Smooth muscle cell (in vitro differentiated cells): ENCODE results near the gene ILKAP. TPM values are rescaled to one million over a fixed set of nuclear protein-coding genes. Genes with fewer than 3 reads are reported as not detected.
"Not testable (repeated sequence)": the region's sequence is repeated elsewhere in the genome, so short reads cannot be mapped to it uniquely, and the experiment has no call there.

Source experiments
- DNase-seq: peaks from one replicate; lab custom pipeline; 2025; ENCODE audit not compliant: unreplicated experiment; lab: John Stamatoyannopoulos, UW
- H2AFZ ChIP-seq: fragments of 200-600 bp; sonication (generic); 2 replicates; pipeline ENCODE4 v1.6.0; 2016; ENCODE audit warnings: antibody characterized with exemption, low read depth, mild to moderate bottlenecking
- H3F3A ChIP-seq: fragments of 200-600 bp; sonication (generic); 2 replicates; pipeline ENCODE4 v1.6.0; 2017; ENCODE audit warnings: antibody characterized with exemption, low read depth
- H3K27ac ChIP-seq: fragments of 200-600 bp; sonication (generic); 2 replicates; pipeline ENCODE4 v1.5.1; 2016; ENCODE audit warnings: low read depth, mild to moderate bottlenecking
- H3K27me3 ChIP-seq: fragments of 200-600 bp; sonication (generic); 2 replicates; pipeline ENCODE4 v1.6.1; 2016; ENCODE audit warnings: low read depth, mild to moderate bottlenecking
- H3K36me3 ChIP-seq: fragments of 200-600 bp; sonication (generic); 2 replicates; pipeline ENCODE4 v1.5.1; 2016; ENCODE audit warnings: low read depth
- H3K4me1 ChIP-seq: fragments of 200-600 bp; sonication (generic); 2 replicates; pipeline ENCODE4 v1.5.1; 2016; ENCODE audit warnings: low read depth
- H3K4me2 ChIP-seq: fragments of 200-600 bp; sonication (generic); 2 replicates; pipeline ENCODE4 v1.6.0; 2016; ENCODE audit warnings: mild to moderate bottlenecking
- H3K4me3 ChIP-seq: fragments of 200-600 bp; sonication (generic); 2 replicates; pipeline ENCODE4 v1.5.1; 2016; ENCODE audit warnings: mild to moderate bottlenecking
- H3K79me2 ChIP-seq: fragments of 200-600 bp; sonication (generic); 2 replicates; pipeline ENCODE4 v1.6.0; 2016; ENCODE audit warnings: low read depth, mild to moderate bottlenecking
- H3K9ac ChIP-seq: fragments of 200-600 bp; sonication (generic); 2 replicates; pipeline ENCODE4 v1.6.0; 2016; ENCODE audit warnings: low read depth
- H3K9me3 ChIP-seq: fragments of 200-600 bp; sonication (generic); replicated peaks from 2 replicates; pipeline ENCODE4 v1.5.1; 2016; ENCODE audit warnings: low read depth
- H4K20me1 ChIP-seq: fragments of 200-600 bp; sonication (generic); 2 replicates; pipeline ENCODE4 v1.6.0; 2016; ENCODE audit warnings: low read depth
- CTCF ChIP-seq: fragments of 200-600 bp; sonication (generic); IDR thresholded peaks from 2 replicates; pipeline ENCODE4 v1.5.1; 2017; ENCODE audit warnings: borderline replicate concordance, mild to moderate bottlenecking, antibody characterized with exemption; ENCODE audit not compliant: insufficient read depth, poor library complexity, severe bottlenecking
- WGBS: methylation state at CpG from one replicate; pipeline ENCODE4 v1.1.7; 2016; ENCODE audit warnings: low lambda C conversion rate; 5-methylcytosine and 5-hydroxymethylcytosine counted together
- polyA plus RNA-seq: library from polyadenylated mRNA; unstranded; fragments of >200 nt; fragmentation: Nextera tagmentation; extraction: Ambion mirVana; gene quantifications from 2 replicates; pipeline ENCODE4 v1.2.1, GENCODE V29; 2016
- total RNA-seq: library from RNA; depleted of rRNA; stranded (reverse); fragments of >200 nt; gene quantifications from 2 replicates; pipeline ENCODE4 v1.2.3, GENCODE V29; 2014

The ILKAP gene
- total and polyA plus RNA-seq, 2 experiments from 2014 or later: 12.0 to 21.9 TPM

DNA sequence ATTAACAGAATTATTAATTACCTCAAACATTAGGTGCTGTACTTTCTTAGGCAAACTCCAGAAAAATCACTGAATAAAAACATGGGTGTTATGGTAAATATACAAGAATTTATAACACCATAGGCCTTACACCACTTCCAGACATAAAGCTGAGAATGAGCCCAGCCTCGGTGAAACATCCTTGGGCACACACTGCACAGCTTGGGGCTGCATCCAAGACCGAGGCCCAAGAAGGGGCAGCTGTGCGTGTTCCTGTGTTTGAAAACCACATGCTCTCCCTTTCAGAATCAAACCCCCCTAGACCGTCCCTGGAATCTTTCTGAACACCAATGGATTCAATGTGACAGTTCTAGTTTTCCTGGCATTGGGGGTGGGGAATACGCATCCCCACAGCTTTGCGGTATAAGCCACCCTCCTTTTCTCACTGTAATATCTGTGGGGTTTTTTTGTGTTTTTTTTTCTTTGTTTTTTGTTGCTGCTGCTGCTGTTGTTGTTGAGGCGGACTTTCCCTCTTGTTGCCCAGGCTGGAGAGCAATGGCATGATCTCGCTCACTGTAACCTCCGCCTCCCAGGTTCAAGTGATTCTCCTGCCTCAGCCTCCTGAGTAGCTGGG lies 31.8 kb downstream of the ILKAP start:
- Histone ChIP-seq H3K4me2 (no peak overlapping the region), H3F3A (peaks cover 8% of the 10 kb centered on the region), H3K4me1 (no peaks in the 10 kb centered on the region), H3K79me2 (no peaks in the 10 kb centered on the region), H3K9me3 (no peaks in the 10 kb centered on the region), H3K9ac (no peak overlapping the region), H3K36me3 (no peaks in the 10 kb centered on the region), H4K20me1 (no peaks in the 10 kb centered on the region), H3K4me3 (no peak overlapping the region), H3K27ac (peak overlapping the region; percentile 89), H3K27me3 (no peaks in the 10 kb centered on the region), H2AFZ (no peak overlapping the region)
- TF ChIP-seq CTCF: no peak
- no peak for DNase-seq
- 98% methylated on average over 9 of the region's 9 CpGs for WGBS

GRCh38 chr2:238171072-238171431 lies 32.4 kb downstream of the ILKAP start:
- not testable (repeated sequence) for H3K4me1 ChIP-seq, H3K27me3 ChIP-seq, H3K79me2 ChIP-seq, H3K36me3 ChIP-seq, DNase-seq, H3K4me3 ChIP-seq, H4K20me1 ChIP-seq, H3F3A ChIP-seq, H3K9me3 ChIP-seq, H2AFZ ChIP-seq
- H3K4me2 ChIP-seq: peak overlapping the region; percentile 12
- peak overlapping the region; percentile 89 for H3K27ac ChIP-seq
- H3K9ac ChIP-seq: peak overlapping the region; percentile 21
- 98% methylated on average over 5 of the region's 5 CpGs for WGBS

DNA sequence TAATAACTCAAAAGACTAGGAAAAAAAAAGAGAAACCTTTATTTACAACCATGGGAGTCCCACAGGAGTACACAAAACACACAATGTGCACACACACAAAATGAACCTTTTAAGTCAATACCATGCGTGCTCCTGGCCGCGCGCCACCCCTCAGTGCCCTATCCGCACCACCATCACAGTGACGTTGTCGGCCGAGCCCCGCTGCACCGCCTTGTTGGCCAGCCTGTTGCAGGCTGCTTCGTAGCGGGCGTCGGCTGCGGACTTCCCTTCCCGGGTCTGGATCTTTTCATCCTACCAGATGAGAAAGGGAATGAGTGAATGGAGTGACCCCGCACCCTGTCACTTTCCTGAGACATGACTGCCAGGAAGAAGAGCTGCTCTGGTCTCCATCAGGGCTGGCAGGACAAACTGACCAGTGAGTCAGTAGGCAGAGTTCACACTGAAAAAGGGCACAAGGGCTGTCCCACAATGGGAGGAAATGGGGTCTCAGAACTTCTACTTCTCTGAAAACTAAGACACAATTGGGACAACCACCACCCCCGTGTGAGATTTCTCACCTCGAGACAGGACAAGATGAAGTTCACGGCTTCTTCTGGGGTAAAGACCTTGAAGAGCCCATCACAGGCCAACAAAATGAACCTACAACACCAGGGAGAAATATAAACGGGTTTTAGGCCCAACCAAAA lies 33.0 kb downstream of the ILKAP start:
- H3K27ac ChIP-seq: peak overlapping the region; percentile 89
- no peak for DNase-seq
- H3K4me3 ChIP-seq: no peak overlapping the region
- no peaks in the 10 kb centered on the region for H3K79me2 ChIP-seq
- H3F3A ChIP-seq: peaks cover 8% of the 10 kb centered on the region
- WGBS: 96% methylated on average over 21 of the region's 21 CpGs
- no peak overlapping the region for H2AFZ ChIP-seq
- H4K20me1 ChIP-seq: no peaks in the 10 kb centered on the region
- no peaks in the 10 kb centered on the region for H3K9me3 ChIP-seq
- TF ChIP-seq CTCF: no peak
- peak overlapping the region; percentile 12 for H3K4me2 ChIP-seq
- peak overlapping the region; percentile 21 for H3K9ac ChIP-seq
- no peaks in the 10 kb centered on the region for H3K27me3 ChIP-seq
- no peaks in the 10 kb centered on the region for H3K36me3 ChIP-seq
- no peaks in the 10 kb centered on the region for H3K4me1 ChIP-seq

DNA sequence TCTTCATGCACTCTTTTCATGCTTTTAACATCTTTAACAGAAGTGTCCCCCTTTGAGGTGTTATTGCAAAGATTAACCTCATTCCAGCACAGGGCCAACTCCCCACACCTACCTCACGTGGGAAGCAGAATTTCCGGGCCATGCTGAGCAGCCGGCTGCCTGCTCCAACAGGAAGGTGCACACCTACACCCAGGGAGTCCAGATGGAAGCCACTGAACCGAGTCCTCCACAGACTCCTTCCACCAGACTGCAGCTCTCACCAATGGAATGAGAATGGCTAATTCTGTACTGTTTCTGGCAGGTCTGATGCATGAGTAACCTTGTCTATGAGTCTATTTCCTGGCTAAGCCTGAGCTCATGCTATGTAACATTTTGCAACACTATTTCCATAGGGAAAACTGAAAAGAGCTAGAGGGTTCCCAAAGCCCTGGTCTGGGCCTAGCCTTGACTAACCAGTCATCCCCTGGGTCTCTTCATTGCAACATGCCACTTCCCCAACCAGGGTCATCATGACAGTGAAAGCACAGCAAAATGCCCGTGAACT lies 33.7 kb downstream of the ILKAP start:
- H2AFZ ChIP-seq: no peak overlapping the region
- peak overlapping the region; percentile 38 for H3K4me2 ChIP-seq
- H3K4me1 ChIP-seq: no peaks in the 10 kb centered on the region
- no peaks in the 10 kb centered on the region for H3K9me3 ChIP-seq
- H3K79me2 ChIP-seq: no peaks in the 10 kb centered on the region
- peak overlapping the region; percentile 50 for H3K9ac ChIP-seq
- 50% methylated on average over 5 of the region's 5 CpGs for WGBS
- H3K4me3 ChIP-seq: no peak overlapping the region
- no peaks in the 10 kb centered on the region for H4K20me1 ChIP-seq
- no peak for DNase-seq
- no peak for TF ChIP-seq CTCF
- no peaks in the 10 kb centered on the region for H3K36me3 ChIP-seq
- H3K27ac ChIP-seq: peak overlapping the region; percentile 89
- H3F3A ChIP-seq: peaks cover 8% of the 10 kb centered on the region
- peaks cover 6% of the 10 kb centered on the region for H3K27me3 ChIP-seq
